Measurements from ENCODE around the gene EDA.

GRCh38 chrX:69607616-69608015, 8.3 kb upstream of the EDA start:
- TF ChIP-seq POLR2A (IDR thresholded peaks at IDR 0.05; ENCODE audit: borderline replicate concordance, extremely low read depth, insufficient read depth, insufficient read length) (no peak), POLR2AphosphoS5 (IDR thresholded peaks at IDR 0.05; ENCODE audit: low read depth, low read length) (no peak), CTCF (IDR thresholded peaks at IDR 0.05 in 2 of 3, conservative IDR thresholded peaks at IDR 0.05 in 1 of 3; ENCODE audit: borderline replicate concordance in 1 of 3, insufficient read depth in 1 of 3, low read depth in 2 of 3, low read length in 2 of 3) (no peak)
